ENCODE measurements around the gene EGFL8.

DNA sequence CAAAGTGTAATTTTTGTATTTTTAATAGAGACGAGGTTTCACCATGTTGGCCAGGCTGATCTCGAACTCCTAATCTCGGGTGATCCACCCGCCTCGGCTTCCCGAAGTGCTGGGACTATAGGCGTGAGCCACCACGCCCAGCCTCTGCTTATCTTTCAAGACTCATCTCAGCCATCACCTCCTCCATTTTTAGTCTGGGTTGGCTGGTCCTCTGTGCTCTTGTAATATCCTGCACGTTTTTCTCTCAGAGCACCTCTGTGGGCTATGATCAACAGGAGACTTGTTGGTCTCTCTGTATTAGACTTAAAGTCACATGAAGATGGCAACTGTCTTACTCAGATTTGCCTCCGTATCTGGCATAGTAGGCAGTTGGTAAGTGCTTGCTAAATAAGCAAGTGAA, 51.9 kb downstream of the EGFL8 start:
- TF ChIP-seq CTCF (IDR thresholded peaks at IDR 0.05) = no peak
- no peak for TF ChIP-seq POLR2A (IDR thresholded peaks at IDR 0.05)
- TF ChIP-seq EP300 (IDR thresholded peaks at IDR 0.05) = no peak

All from ovary (tissue), 3 donors.